Measurements from ENCODE around the gene HP1BP3. TPM values are rescaled to one million over a fixed set of nuclear protein-coding genes. Genes with fewer than 3 reads are reported as not detected.

The HP1BP3 gene
- total RNA-seq, 2 donors from 2014 or later: 149 to 164 TPM

- peak; percentile 66 for DNase-seq (ENCODE audit: low spot score)
- intact Hi-C loops (cut with DNase I): loop anchor here in 1 of 2 donors (5.0 kb wide), 1 partner anchor 1506 kb away; the partner anchor contains the start of gene UBR4
Measured at GRCh38 chr1:20718343-20718882, 68.7 kb downstream of the HP1BP3 start.

GRCh38 chr1:20717452-20718342 is 69.4 kb downstream of the HP1BP3 start, which contains the start of gene KIF17:
Gene KIF17, minus strand, starts transcription at chr1:20718007. Its CDS starts 301 bp downstream, at chr1:20717706.
- peak; percentile 92 for DNase-seq (ENCODE audit: low spot score)
- intact Hi-C loops (cut with DNase I): loop anchor here in 1 of 2 donors (5.0 kb wide), 1 partner anchor 1505 kb away; the partner anchor contains the start of gene UBR4

- no peak for DNase-seq (ENCODE audit: low spot score)
- intact Hi-C loops (cut with DNase I): loop anchor here in 1 of 2 donors (5.0 kb wide), 1 partner anchor 1504 kb away; the partner anchor contains the start of gene UBR4
Measured at GRCh38 chr1:20716232-20716631, 70.9 kb downstream of the HP1BP3 start.

- intact Hi-C loops (cut with DNase I): loop anchor here in 1 of 2 donors (5.0 kb wide), 1 partner anchor 1503 kb away; the partner anchor contains the start of gene UBR4
- DNase-seq (ENCODE audit: low spot score): no peak
Measured at GRCh38 chr1:20715406-20715805, 71.7 kb downstream of the HP1BP3 start.

GRCh38 chr1:20713440-20713839 is 73.7 kb downstream of the HP1BP3 start:
- intact Hi-C loops (cut with DNase I): no loop called here
- no peak for DNase-seq (ENCODE audit: low spot score)

GRCh38 chr1:20712215-20712577 is 74.9 kb downstream of the HP1BP3 start:
- DNase-seq (ENCODE audit: low spot score): no peak
- intact Hi-C loops (cut with DNase I): no loop called here

GRCh38 chr1:20711285-20712214 is 75.6 kb downstream of the HP1BP3 start:
- intact Hi-C loops (cut with DNase I): no loop called here

GRCh38 chr1:20710469-20711284 is 76.4 kb downstream of the HP1BP3 start:
- intact Hi-C loops (cut with DNase I): no loop called here
- no peak for DNase-seq (ENCODE audit: low spot score)

More at GRCh38 chr1:20711285-20712214, 75.6 kb downstream of the HP1BP3 start:
- DNase-seq (ENCODE audit: low spot score): no peak

GRCh38 chr1:20709868-20710267 is 77.2 kb downstream of the HP1BP3 start:
- intact Hi-C loops (cut with DNase I): no loop called here
- DNase-seq (ENCODE audit: low spot score): no peak

GRCh38 chr1:20708891-20709290 is 78.2 kb downstream of the HP1BP3 start:
- intact Hi-C loops (cut with DNase I): no loop called here
- DNase-seq (ENCODE audit: low spot score): no peak

GRCh38 chr1:20708057-20708456 is 79.0 kb downstream of the HP1BP3 start:
- intact Hi-C loops (cut with DNase I): no loop called here
- DNase-seq (ENCODE audit: low spot score): no peak

- DNase-seq (ENCODE audit: low spot score): no peak
- intact Hi-C loops (cut with DNase I): no loop called here
Measured at GRCh38 chr1:20706841-20707240, 80.3 kb downstream of the HP1BP3 start.

- intact Hi-C loops (cut with DNase I): no loop called here
- DNase-seq (ENCODE audit: low spot score): no peak
Measured at GRCh38 chr1:20705203-20705755, 81.8 kb downstream of the HP1BP3 start.

GRCh38 chr1:20704390-20705202 is 82.5 kb downstream of the HP1BP3 start:
- DNase-seq (ENCODE audit: low spot score): no peak
- intact Hi-C loops (cut with DNase I): no loop called here

- no peak for DNase-seq (ENCODE audit: low spot score)
- intact Hi-C loops (cut with DNase I): no loop called here
Measured at GRCh38 chr1:20703124-20703756, 83.9 kb downstream of the HP1BP3 start.

GRCh38 chr1:20702416-20702815 is 84.7 kb downstream of the HP1BP3 start:
- intact Hi-C loops (cut with DNase I): no loop called here
- no peak for DNase-seq (ENCODE audit: low spot score)

- DNase-seq (ENCODE audit: low spot score): no peak
- intact Hi-C loops (cut with DNase I): no loop called here
Measured at GRCh38 chr1:20701847-20702246, 85.3 kb downstream of the HP1BP3 start.

Measured in posterior vena cava (tissue), 2 donors.